Ecto neural progenitor cell (in vitro differentiated cells): ENCODE measurements around the gene PMEPA1.

Experiments used
- DNase-seq: peaks from one replicate; pipeline ENCODE4 v3.0.0-alpha.2; 2018; ENCODE audit warnings: low spot score

The PMEPA1 gene

DNA sequence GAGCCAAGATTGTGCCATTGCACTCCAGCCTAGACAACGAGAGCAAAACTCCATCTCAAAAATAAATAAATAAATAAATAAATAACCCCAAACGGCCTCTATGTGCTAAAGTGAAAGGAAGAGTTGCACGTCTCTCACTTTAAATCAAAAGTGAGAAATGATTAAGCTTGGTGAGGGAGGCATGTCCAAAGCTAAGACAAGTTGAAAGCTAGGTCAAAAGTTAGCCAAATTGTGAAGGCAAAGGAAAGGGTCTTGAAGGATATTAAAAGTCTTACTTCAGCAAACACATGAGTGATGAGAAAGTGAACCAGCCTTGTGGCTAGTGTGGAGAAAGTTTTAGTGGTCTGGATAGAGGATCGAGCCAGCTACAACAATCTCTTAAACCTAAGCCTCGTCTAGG, 103.9 kb downstream of the PMEPA1 start:
- no peak for DNase-seq

DNA sequence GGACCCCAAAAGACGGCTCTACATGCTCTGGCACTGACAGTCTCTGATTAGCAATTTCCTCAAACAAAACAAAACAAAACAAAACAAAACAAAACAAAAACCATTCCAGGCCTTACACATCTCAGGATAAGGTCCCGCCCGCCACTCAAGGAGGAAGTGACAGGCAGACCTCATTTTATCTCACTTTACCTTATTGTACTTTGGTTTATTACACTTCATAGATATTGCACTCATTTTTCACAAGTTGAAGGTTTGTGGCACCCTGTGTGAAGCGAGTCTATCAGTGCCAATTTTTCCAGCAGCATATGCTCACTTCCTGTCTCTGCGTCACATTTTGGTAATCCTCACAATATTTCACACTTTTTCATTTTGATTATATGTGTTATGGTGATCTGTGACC, 104.8 kb downstream of the PMEPA1 start:
- no peak for DNase-seq

DNA sequence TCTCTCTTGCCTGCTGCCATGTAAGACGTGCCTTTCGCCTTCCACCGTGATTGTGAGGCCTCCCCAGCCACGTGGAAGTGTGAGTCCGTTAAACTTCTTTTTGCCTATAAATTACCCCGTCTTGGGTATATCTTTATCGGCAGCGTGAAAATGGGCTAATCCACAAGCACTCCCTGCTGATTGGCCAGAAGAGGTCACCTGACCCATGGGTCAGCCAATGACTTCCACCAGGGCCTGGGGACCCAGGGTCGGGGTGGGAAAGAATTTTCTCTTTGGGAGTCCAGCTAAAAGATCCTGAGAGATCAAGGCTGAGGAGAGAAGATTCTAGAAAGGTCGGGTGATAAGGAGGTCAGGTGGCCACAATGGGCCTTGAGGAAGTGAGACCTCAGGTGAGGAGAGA, 106.7 kb downstream of the PMEPA1 start:
- no peak for DNase-seq

DNA sequence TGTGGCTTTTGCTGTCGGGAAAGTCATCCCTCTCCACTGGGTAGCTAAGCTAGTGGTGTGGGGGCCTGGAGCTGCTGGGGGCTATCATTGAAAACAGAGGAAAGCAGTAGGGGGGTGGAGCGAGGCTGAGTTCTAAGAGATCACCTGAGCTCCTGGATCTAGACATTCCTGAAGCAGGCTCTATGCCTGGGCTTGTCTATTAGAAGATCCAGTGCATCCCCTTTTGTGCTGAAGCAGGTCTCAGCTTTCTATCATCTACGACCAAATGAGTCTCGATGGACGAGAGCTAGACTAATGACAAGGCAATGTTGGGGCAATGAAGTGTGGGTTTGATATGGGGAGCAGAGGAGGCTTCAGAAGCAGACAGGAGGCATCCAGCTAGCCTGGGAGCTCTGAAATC, 108.1 kb downstream of the PMEPA1 start:
- DNase-seq = no peak

DNA sequence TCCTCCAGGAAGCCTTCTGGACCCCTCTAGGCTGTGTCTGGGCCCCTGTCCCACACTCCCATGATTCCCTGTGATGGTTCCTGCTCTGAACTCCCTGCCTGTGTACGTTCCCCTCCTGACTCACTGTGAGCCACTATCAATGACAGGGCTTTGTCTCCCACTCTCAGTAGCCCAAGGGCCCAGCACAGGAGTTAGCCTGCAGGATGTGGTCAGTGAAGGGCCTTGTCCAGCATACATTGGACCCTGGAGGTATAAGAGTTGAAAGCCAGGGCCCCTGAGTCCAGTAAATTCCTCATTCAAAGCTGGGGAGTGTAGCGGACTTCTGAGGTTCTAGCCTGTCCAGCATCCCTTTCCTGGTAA, 108.6 kb downstream of the PMEPA1 start:
- DNase-seq = no peak

DNA sequence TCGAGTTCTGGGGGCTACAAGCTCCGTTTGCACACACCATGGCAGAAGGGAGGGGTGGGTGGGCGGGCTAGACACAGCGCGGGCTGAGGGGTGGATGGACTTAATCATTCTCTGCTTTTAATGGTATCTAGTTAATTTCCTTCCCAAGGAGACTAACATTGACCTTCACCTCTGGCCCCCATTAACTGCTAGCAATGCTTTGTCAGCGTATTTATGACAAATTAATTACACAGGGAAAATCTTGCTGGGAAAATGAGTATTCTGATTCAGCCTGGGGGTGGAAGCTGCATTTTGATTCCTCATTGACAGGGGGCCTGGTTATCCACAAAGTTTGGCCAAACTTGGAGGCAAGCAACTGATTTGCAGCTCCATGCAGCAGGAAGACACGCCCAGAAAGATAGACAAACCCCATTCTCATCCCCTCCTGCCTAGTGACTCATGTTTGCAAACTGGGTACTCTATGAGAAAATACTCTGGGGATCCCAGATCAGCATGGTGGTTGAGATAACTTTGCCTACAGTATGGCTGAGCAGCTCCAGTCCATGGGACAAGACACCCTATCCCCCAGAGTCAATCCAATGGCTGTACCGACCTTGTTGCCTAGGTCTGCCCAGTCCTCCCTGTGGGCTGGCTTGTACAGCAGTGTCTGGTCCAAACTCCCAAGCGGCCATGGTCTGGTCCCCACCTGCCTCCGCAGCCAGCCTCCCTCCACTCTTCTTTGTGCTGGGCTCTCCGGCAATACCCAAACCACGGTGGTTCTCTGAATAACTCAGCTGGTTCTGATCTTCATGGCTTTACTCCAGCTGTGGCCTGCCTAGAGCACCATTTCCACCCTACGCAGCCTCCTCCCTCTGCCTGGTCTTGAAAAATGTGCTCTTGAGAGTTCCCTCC, 109.2 kb downstream of the PMEPA1 start:
- DNase-seq = no peak

DNA sequence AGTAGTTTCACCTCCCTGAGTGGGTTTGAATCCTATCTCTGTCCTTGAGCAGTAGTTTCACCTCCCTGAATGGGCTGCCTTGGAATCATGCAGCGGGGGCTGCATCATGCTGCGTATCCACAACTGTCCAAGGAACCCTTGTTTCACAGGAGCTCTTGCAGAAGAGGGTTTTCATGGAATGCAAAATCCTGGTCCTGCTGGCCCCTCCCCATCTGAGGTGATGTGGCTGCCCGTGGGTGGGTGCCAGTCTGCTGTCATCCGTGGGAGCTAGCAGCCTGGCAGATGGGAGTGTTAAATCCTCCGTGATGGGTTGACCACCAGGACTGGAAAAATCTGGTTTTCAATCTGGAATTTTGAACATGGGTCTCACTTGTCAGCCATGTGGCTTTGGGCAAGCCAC, 111.3 kb downstream of the PMEPA1 start:
- DNase-seq = no peak
